OCI-LY7 (cell line): ENCODE results near the gene QPRT. TPM values are rescaled to one million over a fixed set of nuclear protein-coding genes. Genes with fewer than 3 reads are reported as not detected.
"Not testable (repeated sequence)": the region's sequence is repeated elsewhere in the genome, so short reads cannot be mapped to it uniquely, and the experiment has no call there.

Source experiments
- BruUV-seq: library from RNA; stranded (reverse); fragments of 400-500 nt; replicated peaks from 2 replicates; lab custom pipeline; 2021; lab: Mats Ljungman, UMichigan
- CTCF ChIA-PET: fragments of 300-600 bp; sonication (Branson Sonifier 250); formaldehyde crosslinking; loops from one replicate; lab custom pipeline; 2022; ENCODE audit warnings: antibody characterized with exemption; ENCODE audit not compliant: unreplicated experiment; lab: Charles Lee
- POLR2A ChIA-PET: fragments of 300-600 bp; sonication (Branson Sonifier 250); formaldehyde crosslinking; loops from one replicate; lab custom pipeline; 2022; ENCODE audit warnings: antibody characterized with exemption; lab: Charles Lee
- DNase-seq: peaks from one replicate; pipeline ENCODE4 v3.0.0-alpha.2; 2015; ENCODE audit warnings: low spot score
- H2AFZ ChIP-seq: fragments of 200-600 bp; sonication (generic), shearing (Covaris generic); 2 replicates; pipeline ENCODE4 v1.6.1; 2014; ENCODE audit warnings: mild to moderate bottlenecking, antibody characterized with exemption, low read length, moderate library complexity
- H3K27ac ChIP-seq: fragments of 200-600 bp; sonication (generic); 2 replicates; pipeline ENCODE4 v1.5.1; 2014; ENCODE audit warnings: mixed run types, low read depth, mild to moderate bottlenecking, moderate library complexity, low read length, inconsistent platforms; ENCODE audit not compliant: poor library complexity, severe bottlenecking
- H3K36me3 ChIP-seq: fragments of 200-600 bp; sonication (generic); 2 replicates; pipeline ENCODE4 v1.6.1; 2014; ENCODE audit warnings: mild to moderate bottlenecking, antibody characterized with exemption, low read length, moderate library complexity, mixed read lengths; ENCODE audit not compliant: insufficient read depth
- H3K4me1 ChIP-seq: fragments of 200-600 bp; sonication (generic); 2 replicates; pipeline ENCODE4 v1.5.1; 2014; ENCODE audit warnings: mild to moderate bottlenecking, low read length; ENCODE audit not compliant: insufficient read depth, poor library complexity, severe bottlenecking
- H3K4me2 ChIP-seq: fragments of 200-600 bp; sonication (generic); 2 replicates; pipeline ENCODE4 v1.6.1; 2014; ENCODE audit warnings: mild to moderate bottlenecking, low read length
- H3K4me3 ChIP-seq: fragments of 200-600 bp; sonication (generic); 2 replicates; pipeline ENCODE4 v1.5.1; 2014; ENCODE audit warnings: mild to moderate bottlenecking, low read depth, low read length; ENCODE audit not compliant: poor library complexity, severe bottlenecking
- H3K79me2 ChIP-seq: fragments of 200-600 bp; sonication (generic); 2 replicates; pipeline ENCODE4 v1.6.1; 2016; ENCODE audit warnings: low read depth, mild to moderate bottlenecking, low read length, moderate library complexity, mixed read lengths; ENCODE audit not compliant: insufficient read depth
- H3K9me2 ChIP-seq: fragments of 200-600 bp; sonication (generic); 2 replicates; pipeline ENCODE4 v1.6.1; 2016; ENCODE audit warnings: mild to moderate bottlenecking, low read length, mixed read lengths; ENCODE audit not compliant: insufficient read depth
- H3K9me3 ChIP-seq: fragments of 200-600 bp; sonication (generic); 2 replicates; pipeline ENCODE4 v1.6.1; 2014; ENCODE audit warnings: mild to moderate bottlenecking, mixed run types, low read length, mixed read lengths
- H4K20me1 ChIP-seq: fragments of 200-600 bp; sonication (generic); 2 replicates; pipeline ENCODE4 v1.6.1; 2014; ENCODE audit warnings: mild to moderate bottlenecking, antibody characterized with exemption, low read length, moderate library complexity, mixed read lengths; ENCODE audit not compliant: insufficient read depth
- intact Hi-C: fragments of 100-400 bp; cut with micrococcal nuclease; formaldehyde crosslinking; loops from one replicate; pipeline ENCODE4 v1.10.0; 2022; ENCODE audit not compliant: unreplicated experiment
- total RNA-seq, 2 experiments: library from RNA; depleted of rRNA in 1 of 2; stranded (reverse); fragments of >200 nt in 1 of 2; shearing (Covaris generic) in 1 of 2; gene quantifications; 2 replicates each; pipeline ENCODE4 v1.2.3, GENCODE V29; 2014 to 2022
- TF ChIP-seq, protein P1 (sequence below): fragments of 200-600 bp; sonication (generic); conservative IDR thresholded peaks from 2 replicates; pipeline ENCODE4 v1.5.1; 2014; ENCODE audit warnings: mild to moderate bottlenecking, antibody characterized with exemption, low read length, moderate library complexity, mixed read lengths

The QPRT gene
- total RNA-seq, 2 experiments from 2014 or later = 10.6 to 12.6 TPM

GRCh38 chr16:29692606-29693005 lies 13.6 kb downstream of the QPRT start:
- H3K4me2 ChIP-seq, H3K9me3 ChIP-seq, H3K36me3 ChIP-seq, H2AFZ ChIP-seq, DNase-seq, BruUV-seq, CTCF ChIA-PET, H3K27ac ChIP-seq, H4K20me1 ChIP-seq, H3K4me3 ChIP-seq, H3K79me2 ChIP-seq, H3K9me2 ChIP-seq: not testable (repeated sequence)
- POLR2A ChIA-PET = interaction anchor here (0.7 kb wide), 1 partner anchor 124 kb away, joined by 3 read pairs; no protein-coding TSS in a partner anchor
- intact Hi-C loops = loop anchor here (1.0 kb wide), 1 partner anchor 156 kb away; no protein-coding TSS in a partner anchor
- peaks cover 11% of the 10 kb centered on the region for H3K4me1 ChIP-seq

DNA sequence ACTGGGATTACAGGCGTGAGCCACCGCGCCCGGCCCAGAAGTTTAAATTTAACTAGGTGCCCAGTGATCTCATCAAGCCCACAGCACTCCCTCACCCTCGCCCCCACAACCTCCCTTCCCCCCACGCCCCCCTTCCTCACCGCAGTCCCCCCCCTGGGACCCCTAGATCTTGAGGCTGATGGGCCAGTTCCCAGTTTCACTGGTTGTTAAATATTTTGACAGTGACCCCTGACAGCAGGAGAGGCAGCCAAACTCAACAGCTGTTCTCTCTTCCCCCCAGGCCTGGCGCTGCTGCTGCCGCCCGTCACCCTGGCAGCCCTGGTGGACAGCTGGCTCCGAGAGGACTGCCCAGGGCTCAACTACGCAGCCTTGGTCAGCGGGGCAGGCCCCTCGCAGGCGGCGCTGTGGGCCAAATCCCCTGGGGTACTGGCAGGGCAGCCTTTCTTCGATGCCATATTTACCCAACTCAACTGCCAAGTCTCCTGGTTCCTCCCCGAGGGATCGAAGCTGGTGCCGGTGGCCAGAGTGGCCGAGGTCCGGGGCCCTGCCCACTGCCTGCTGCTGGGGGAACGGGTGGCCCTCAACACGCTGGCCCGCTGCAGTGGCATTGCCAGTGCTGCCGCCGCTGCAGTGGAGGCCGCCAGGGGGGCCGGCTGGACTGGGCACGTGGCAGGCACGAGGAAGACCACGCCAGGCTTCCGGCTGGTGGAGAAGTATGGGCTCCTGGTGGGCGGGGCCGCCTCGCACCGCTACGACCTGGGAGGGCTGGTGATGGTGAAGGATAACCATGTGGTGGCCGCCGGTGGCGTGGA lies 15.6 kb downstream of the QPRT start:
- TF ChIP-seq, protein P1, sequence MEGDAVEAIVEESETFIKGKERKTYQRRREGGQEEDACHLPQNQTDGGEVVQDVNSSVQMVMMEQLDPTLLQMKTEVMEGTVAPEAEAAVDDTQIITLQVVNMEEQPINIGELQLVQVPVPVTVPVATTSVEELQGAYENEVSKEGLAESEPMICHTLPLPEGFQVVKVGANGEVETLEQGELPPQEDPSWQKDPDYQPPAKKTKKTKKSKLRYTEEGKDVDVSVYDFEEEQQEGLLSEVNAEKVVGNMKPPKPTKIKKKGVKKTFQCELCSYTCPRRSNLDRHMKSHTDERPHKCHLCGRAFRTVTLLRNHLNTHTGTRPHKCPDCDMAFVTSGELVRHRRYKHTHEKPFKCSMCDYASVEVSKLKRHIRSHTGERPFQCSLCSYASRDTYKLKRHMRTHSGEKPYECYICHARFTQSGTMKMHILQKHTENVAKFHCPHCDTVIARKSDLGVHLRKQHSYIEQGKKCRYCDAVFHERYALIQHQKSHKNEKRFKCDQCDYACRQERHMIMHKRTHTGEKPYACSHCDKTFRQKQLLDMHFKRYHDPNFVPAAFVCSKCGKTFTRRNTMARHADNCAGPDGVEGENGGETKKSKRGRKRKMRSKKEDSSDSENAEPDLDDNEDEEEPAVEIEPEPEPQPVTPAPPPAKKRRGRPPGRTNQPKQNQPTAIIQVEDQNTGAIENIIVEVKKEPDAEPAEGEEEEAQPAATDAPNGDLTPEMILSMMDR = no peak
- Histone ChIP-seq H3K27ac (no peak overlapping the region), H3K4me1 (peaks cover 7% of the 10 kb centered on the region), H3K79me2 (no peaks in the 10 kb centered on the region), H3K4me3 (no peak overlapping the region), H3K4me2 (no peak overlapping the region), H4K20me1 (no peaks in the 10 kb centered on the region), H3K9me3 (no peaks in the 10 kb centered on the region), H2AFZ (no peak overlapping the region), H3K9me2 (no peaks in the 10 kb centered on the region), H3K36me3 (no peaks in the 10 kb centered on the region)
- ChIA-PET POLR2A (interaction anchor here (0.7 kb wide), 2 partner anchors 29 to 345 kb away, joined by 6 read pairs; no protein-coding TSS in a partner anchor), CTCF (no interaction called here)
- intact Hi-C loops = no loop called here
- DNase-seq = no peak
- no TSS peak for BruUV-seq

DNA sequence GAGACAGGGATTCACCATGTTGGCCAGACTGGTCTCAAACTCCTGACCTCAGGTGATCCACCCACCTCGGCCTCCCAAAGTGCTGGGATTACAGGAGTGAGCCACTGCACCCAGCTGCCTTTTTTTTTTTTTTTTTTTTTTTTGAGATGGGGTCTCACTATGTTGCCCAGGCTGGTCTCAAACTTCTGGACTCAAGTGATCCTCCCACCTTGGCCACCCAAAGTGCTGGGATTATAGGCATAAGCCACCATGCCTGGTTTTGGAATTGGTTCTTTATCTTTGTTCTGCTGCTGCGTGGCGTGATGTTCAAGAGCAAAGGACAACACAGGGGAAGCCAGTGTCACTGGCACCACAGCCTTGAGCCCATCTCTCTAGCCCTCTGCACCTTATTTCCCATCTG lies 16.7 kb downstream of the QPRT start:
- H3K79me2 ChIP-seq, intact Hi-C loops, H3K4me2 ChIP-seq, CTCF ChIA-PET, H3K27ac ChIP-seq, H3K4me3 ChIP-seq, H4K20me1 ChIP-seq, H3K9me3 ChIP-seq, BruUV-seq, H3K4me1 ChIP-seq, H3K9me2 ChIP-seq, H3K36me3 ChIP-seq, H2AFZ ChIP-seq, DNase-seq: not testable (repeated sequence)
- POLR2A ChIA-PET = interaction anchor here (0.6 kb wide), 2 partner anchors 29 to 78 kb away, joined by 3 to 5 read pairs; no protein-coding TSS in a partner anchor
